Effector memory CD4-positive, alpha-beta T cell (primary cell): ENCODE data around the gene NUP214.
"Not testable (repeated sequence)": the region's sequence is repeated elsewhere in the genome, so short reads cannot be mapped to it uniquely, and the experiment has no call there.

ENCODE experiments used
- DNase-seq, 3 donors: peaks; one replicate each; pipeline ENCODE4 v3.0.0-alpha.2; 2020
- H3K27ac ChIP-seq: 2 replicates; pipeline ENCODE4 v1.7.0; 2013; ENCODE audit warnings: mild to moderate bottlenecking, low read length, moderate library complexity; ENCODE audit not compliant: insufficient read depth, poor library complexity, severe bottlenecking
- H3K27me3 ChIP-seq: replicated peaks from 2 replicates; pipeline ENCODE4 v1.7.0; 2013; ENCODE audit warnings: mild to moderate bottlenecking, low read length; ENCODE audit not compliant: insufficient read depth, control insufficient read depth, poor library complexity, severe bottlenecking
- H3K36me3 ChIP-seq: 2 replicates; pipeline ENCODE4 v1.7.0; 2013; ENCODE audit warnings: mild to moderate bottlenecking, low read length, moderate library complexity; ENCODE audit not compliant: control insufficient read depth, insufficient read depth
- H3K4me1 ChIP-seq: 2 replicates; pipeline ENCODE4 v1.7.0; 2013; ENCODE audit warnings: low read length, mild to moderate bottlenecking; ENCODE audit not compliant: control insufficient read depth, insufficient read depth, poor library complexity, severe bottlenecking
- H3K4me3 ChIP-seq: 2 replicates; pipeline ENCODE4 v1.7.0; 2013; ENCODE audit warnings: low read length, low read depth, mild to moderate bottlenecking; ENCODE audit not compliant: insufficient read depth, poor library complexity, severe bottlenecking
- H3K9me3 ChIP-seq: 2 replicates; pipeline ENCODE4 v1.7.0; 2013; ENCODE audit warnings: mild to moderate bottlenecking, low read length, moderate library complexity; ENCODE audit not compliant: control insufficient read depth

NUP214 gene

GRCh38 chr9:131237291-131237690 is 111.9 kb downstream of the NUP214 start:
- no peaks in the 10 kb centered on the region for H3K9me3 ChIP-seq
- peak overlapping the region; percentile 64 for H3K27ac ChIP-seq
- peaks cover 5% of the 10 kb centered on the region for H3K36me3 ChIP-seq
- H3K27me3 ChIP-seq, result no peaks in the 10 kb centered on the region
- H3K4me3 ChIP-seq, result no peak overlapping the region
- H3K4me1 ChIP-seq, result peaks cover 44% of the 10 kb centered on the region
- DNase-seq, result no peak

- Histone ChIP-seq H3K4me1 (peaks cover 44% of the 10 kb centered on the region), H3K9me3 (no peaks in the 10 kb centered on the region), H3K27ac (peak overlapping the region; percentile 64), H3K36me3 (peaks cover 5% of the 10 kb centered on the region), H3K4me3 (peak overlapping the region; percentile 16), H3K27me3 (no peaks in the 10 kb centered on the region)
- DNase-seq, result peak; percentile 61 to 68 (median 66)
Measured at GRCh38 chr9:131237931-131238401, 112.6 kb downstream of the NUP214 start.

- peak overlapping the region; percentile 16 for H3K4me3 ChIP-seq
- peak overlapping the region; percentile 64 for H3K27ac ChIP-seq
- peaks cover 44% of the 10 kb centered on the region for H3K4me1 ChIP-seq
- H3K27me3 ChIP-seq, result no peaks in the 10 kb centered on the region
- no peaks in the 10 kb centered on the region for H3K9me3 ChIP-seq
- peaks cover 5% of the 10 kb centered on the region for H3K36me3 ChIP-seq
- DNase-seq, result no peak
Measured at GRCh38 chr9:131238402-131239021, 113.1 kb downstream of the NUP214 start.

GRCh38 chr9:131239161-131239975 is 114.0 kb downstream of the NUP214 start:
- Histone ChIP-seq H3K27ac (no peak overlapping the region), H3K27me3 (no peaks in the 10 kb centered on the region), H3K4me1 (peaks cover 36% of the 10 kb centered on the region), H3K36me3 (peaks cover 5% of the 10 kb centered on the region), H3K9me3 (no peaks in the 10 kb centered on the region), H3K4me3 (no peak overlapping the region)
- DNase-seq, result no peak

- Histone ChIP-seq H3K36me3 (peaks cover 5% of the 10 kb centered on the region), H3K9me3 (no peaks in the 10 kb centered on the region), H3K27me3 (no peaks in the 10 kb centered on the region), H3K4me3 (no peak overlapping the region), H3K4me1 (peaks cover 27% of the 10 kb centered on the region), H3K27ac (no peak overlapping the region)
- DNase-seq, result no peak
Measured at GRCh38 chr9:131240047-131240921, 114.9 kb downstream of the NUP214 start.

- not testable (repeated sequence) for H3K9me3 ChIP-seq, H3K4me1 ChIP-seq, DNase-seq, H3K36me3 ChIP-seq, H3K27ac ChIP-seq, H3K27me3 ChIP-seq, H3K4me3 ChIP-seq
Measured at GRCh38 chr9:131244331-131244730, 118.9 kb downstream of the NUP214 start.

GRCh38 chr9:131246618-131247017 is 121.2 kb downstream of the NUP214 start:
- H3K9me3 ChIP-seq, result no peaks in the 10 kb centered on the region
- no peaks in the 10 kb centered on the region for H3K27me3 ChIP-seq
- H3K27ac ChIP-seq, result no peak overlapping the region
- DNase-seq, result no peak
- no peak overlapping the region for H3K4me3 ChIP-seq
- no peaks in the 10 kb centered on the region for H3K4me1 ChIP-seq
- H3K36me3 ChIP-seq, result no peaks in the 10 kb centered on the region

GRCh38 chr9:131252120-131252519 is 126.7 kb downstream of the NUP214 start:
- Histone ChIP-seq H3K27ac (peak overlapping the region; percentile 18), H3K9me3 (no peaks in the 10 kb centered on the region), H3K4me1 (peaks cover 48% of the 10 kb centered on the region), H3K36me3 (no peaks in the 10 kb centered on the region), H3K27me3 (no peaks in the 10 kb centered on the region), H3K4me3 (peak overlapping the region; percentile 15)
- DNase-seq, result no peak

GRCh38 chr9:131253891-131254491 is 128.6 kb downstream of the NUP214 start:
- DNase-seq, result no peak
- H3K27me3 ChIP-seq, result no peaks in the 10 kb centered on the region
- no peaks in the 10 kb centered on the region for H3K9me3 ChIP-seq
- H3K36me3 ChIP-seq, result peaks cover 15% of the 10 kb centered on the region
- peaks cover 58% of the 10 kb centered on the region for H3K4me1 ChIP-seq
- no peak overlapping the region for H3K4me3 ChIP-seq
- no peak overlapping the region for H3K27ac ChIP-seq
